Peyer's patch (tissue), 4 donors: ENCODE measurements around the gene CKB. TPM values are rescaled to one million over a fixed set of nuclear protein-coding genes. Genes with fewer than 3 reads are reported as not detected.
"Not testable (repeated sequence)": the region's sequence is repeated elsewhere in the genome, so short reads cannot be mapped to it uniquely, and the experiment has no call there.

ENCODE experiments used
- DNase-seq, 3 donors: peaks; one replicate each; pipeline ENCODE4 v3.0.0-alpha.2; 2017 to 2019
- H3K27ac ChIP-seq, 4 donors: fragments of 200-600 bp; sonication (generic); one replicate each; pipeline ENCODE4 v1.5.1; 2016 to 2019
- H3K27me3 ChIP-seq, 2 donors: fragments of 200-600 bp; sonication (generic); one replicate each; pipeline ENCODE4 v1.5.1; 2019
- H3K36me3 ChIP-seq, 3 donors: fragments of 200-600 bp; sonication (generic); one replicate each; pipeline ENCODE4 v1.5.1; 2016 to 2019
- H3K4me1 ChIP-seq, 4 donors: fragments of 200-600 bp; sonication (generic); one replicate each; pipeline ENCODE4 v1.5.1; 2016 to 2019
- H3K4me3 ChIP-seq, 4 donors: fragments of 200-600 bp; sonication (generic); 1 replicate in 3 of 4; 2 replicates in 1 of 4; pipeline ENCODE4 v1.5.1; 2016 to 2019; ENCODE audit warnings: mild to moderate bottlenecking in 1 of 4
- H3K9me3 ChIP-seq, 4 donors: fragments of 200-600 bp; sonication (generic); one replicate each; pipeline ENCODE4 v1.5.1; 2016 to 2019; ENCODE audit warnings: mild to moderate bottlenecking in 1 of 4
- CTCF ChIP-seq, 6 experiments: fragments of 450-650 bp in 4 of 6; fragments of 200-600 bp in 2 of 6; sonication (generic) in 1 of 6; IDR thresholded peaks; one replicate each; pipeline ENCODE4 v1.5.1; 2017 to 2019; ENCODE audit warnings: antibody characterized with exemption in 6 of 6, mild to moderate bottlenecking in 3 of 6, moderate library complexity in 1 of 6
- POLR2A ChIP-seq, 2 donors: fragments of 450-650 bp; IDR thresholded peaks; one replicate each; pipeline ENCODE4 v1.5.1; 2017; ENCODE audit warnings: antibody characterized with exemption in 2 of 2, mild to moderate bottlenecking in 2 of 2, moderate library complexity in 2 of 2
- total RNA-seq, 4 donors: library from RNA; depleted of rRNA; stranded (reverse); fragments of >200 nt; gene quantifications; one replicate each; pipeline ENCODE4 v1.1.0, GENCODE V29; 2016

CKB gene
- total RNA-seq, 4 donors from 2014 or later: 40.1 to 101 (median 68.4) TPM

DNA sequence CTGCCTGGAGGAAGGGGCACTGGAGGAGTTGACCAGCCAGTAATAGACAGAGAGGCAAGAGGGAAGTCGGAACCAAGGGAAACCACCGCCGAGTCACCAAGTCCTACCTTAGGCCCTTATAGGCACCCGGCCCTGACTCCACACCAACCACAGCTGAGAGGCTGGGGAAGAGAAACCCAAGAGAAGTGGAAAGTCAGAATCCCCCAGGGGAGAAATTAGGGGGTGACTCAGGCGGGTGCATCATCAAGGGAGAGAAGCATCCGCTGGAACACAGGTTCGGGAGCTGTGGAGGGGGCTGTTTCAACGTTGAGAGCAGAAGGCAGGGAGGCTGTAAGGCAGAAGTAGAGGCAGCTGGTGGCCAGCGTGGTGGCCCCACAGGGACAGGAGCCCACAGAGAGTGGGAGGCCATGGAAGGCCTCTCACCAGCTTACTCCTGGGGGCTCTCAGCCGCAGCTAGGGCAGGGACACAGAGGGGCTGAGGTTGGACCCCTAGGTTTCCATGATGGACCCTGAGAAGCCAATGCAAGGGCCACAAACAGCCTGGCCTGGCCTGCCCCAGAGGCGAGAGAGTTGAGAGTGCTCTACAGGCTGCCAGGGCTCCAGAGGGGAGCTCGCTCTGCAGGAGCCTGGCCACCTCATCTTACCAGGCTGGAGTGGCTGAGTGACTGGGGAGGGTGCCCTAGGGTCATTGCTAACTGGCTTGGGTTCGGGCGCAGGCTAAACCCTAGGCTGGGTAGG, 4.9 kb upstream of the CKB start:
- H3K27ac ChIP-seq: peak overlapping the region; percentile 71 to 86 (median 78)
- H3K36me3 ChIP-seq: no peaks in the 10 kb centered on the region
- H3K4me1 ChIP-seq: peaks cover 6 to 72% (median 27%) of the 10 kb centered on the region in 4 donors
- DNase-seq: peak in 2 of 3 donors; percentile 69 to 74
- no peak for TF ChIP-seq CTCF (IDR thresholded peaks at IDR 0.05)
- no peak for TF ChIP-seq POLR2A (IDR thresholded peaks at IDR 0.05)
- peak overlapping the region in 3 of 4 donors; percentile 15 to 96 (median 70) for H3K4me3 ChIP-seq
- H3K27me3 ChIP-seq: no peaks in the 10 kb centered on the region
- H3K9me3 ChIP-seq: no peaks in the 10 kb centered on the region

GRCh38 chr14:103526914-103527248, 4.3 kb upstream of the CKB start:
- TF ChIP-seq CTCF (IDR thresholded peaks at IDR 0.05) (no peak), POLR2A (IDR thresholded peaks at IDR 0.05) (no peak)

GRCh38 chr14:103526247-103526913, 3.8 kb upstream of the CKB start:
- no peak for TF ChIP-seq POLR2A (IDR thresholded peaks at IDR 0.05)
- no peak for TF ChIP-seq CTCF (IDR thresholded peaks at IDR 0.05)
- Histone ChIP-seq H3K27ac (no peak overlapping the region), H3K36me3 (no peaks in the 10 kb centered on the region), H3K4me1 (peaks cover 6 to 75% (median 36%) of the 10 kb centered on the region in 4 donors), H3K27me3 (peaks cover 0 to 6% of the 10 kb centered on the region in 2 donors), H3K9me3 (no peaks in the 10 kb centered on the region), H3K4me3 (no peak overlapping the region)
- no peak for DNase-seq

More at GRCh38 chr14:103526914-103527248, 4.3 kb upstream of the CKB start:
- peaks cover 6 to 71% (median 33%) of the 10 kb centered on the region in 4 donors for H3K4me1 ChIP-seq
- DNase-seq: no peak
- H3K4me3 ChIP-seq: no peak overlapping the region
- peak overlapping the region in 1 of 4 donors; percentile 75 for H3K27ac ChIP-seq
- H3K36me3 ChIP-seq: no peaks in the 10 kb centered on the region
- H3K9me3 ChIP-seq: no peaks in the 10 kb centered on the region
- peaks cover 0 to 4% of the 10 kb centered on the region in 2 donors for H3K27me3 ChIP-seq

GRCh38 chr14:103525430-103526246, 3.0 kb upstream of the CKB start:
- not testable (repeated sequence) for H3K36me3 ChIP-seq, H3K27ac ChIP-seq, DNase-seq, H3K9me3 ChIP-seq, H3K27me3 ChIP-seq, H3K4me3 ChIP-seq
- H3K4me1 ChIP-seq: peaks cover 6 to 70% (median 40%) of the 10 kb centered on the region in 4 donors

- Histone ChIP-seq H3K36me3 (no peaks in the 10 kb centered on the region), H3K4me3 (no peak overlapping the region), H3K9me3 (no peaks in the 10 kb centered on the region), H3K4me1 (peaks cover 0 to 71% (median 34%) of the 10 kb centered on the region in 4 donors), H3K27ac (no peak overlapping the region), H3K27me3 (peaks cover 0 to 6% of the 10 kb centered on the region in 2 donors)
- DNase-seq: no peak
- TF ChIP-seq POLR2A (IDR thresholded peaks at IDR 0.05) (no peak), CTCF (IDR thresholded peaks at IDR 0.05) (no peak)
Measured at GRCh38 chr14:103524002-103524935, 1.6 kb upstream of the CKB start.
